HG03354 (cell line): ENCODE data around the gene ZNF582.
"Not testable (repeated sequence)": the region's sequence is repeated elsewhere in the genome, so short reads cannot be mapped to it uniquely, and the experiment has no call there.

Experiments used
- ATAC-seq: cut with Tn5 transposase; IDR thresholded peaks from one replicate; pipeline ENCODE4 v1.9.1; 2021; ENCODE audit warnings: mild to moderate bottlenecking; ENCODE audit not compliant: unreplicated experiment, poor library complexity, severe bottlenecking

The ZNF582 gene

DNA sequence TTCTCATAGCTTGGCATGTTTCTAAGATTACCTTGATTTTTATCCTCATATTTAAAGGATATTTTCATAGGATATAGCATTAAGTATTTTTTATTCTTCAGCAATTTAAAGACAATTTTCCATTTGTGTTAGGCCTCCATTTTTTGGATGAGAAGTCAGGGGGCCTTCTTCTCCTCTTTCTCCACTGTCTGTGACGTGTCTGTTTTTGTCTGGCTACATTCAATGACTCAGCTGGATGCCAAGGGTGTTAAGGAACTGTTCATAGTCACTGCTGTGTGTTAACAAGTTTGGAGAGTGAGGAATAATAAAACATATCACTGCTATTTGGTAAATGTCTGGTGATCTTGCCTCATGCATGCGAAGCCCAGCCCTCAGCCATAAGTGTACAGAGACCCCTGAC lies 36.4 kb downstream of the ZNF582 start:
- no peak for ATAC-seq

DNA sequence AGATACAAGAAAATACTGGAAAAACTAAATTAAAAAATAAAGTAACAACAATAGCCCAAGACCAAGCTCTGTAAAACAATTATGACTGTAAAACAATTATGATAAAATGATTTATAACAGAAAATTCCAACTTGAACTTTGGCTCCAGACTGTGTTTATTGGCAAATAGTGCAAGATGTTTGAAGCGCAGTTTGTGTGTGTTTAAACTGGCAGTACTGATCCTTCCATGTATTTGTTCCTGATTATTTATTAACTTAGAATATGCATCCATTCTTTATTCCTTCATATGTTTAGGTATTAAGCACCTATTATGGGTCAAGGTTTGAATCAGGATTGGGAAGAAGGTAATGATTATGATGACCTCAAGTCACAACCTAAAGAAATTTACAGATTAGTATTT lies 37.8 kb downstream of the ZNF582 start:
- ATAC-seq = no peak

DNA sequence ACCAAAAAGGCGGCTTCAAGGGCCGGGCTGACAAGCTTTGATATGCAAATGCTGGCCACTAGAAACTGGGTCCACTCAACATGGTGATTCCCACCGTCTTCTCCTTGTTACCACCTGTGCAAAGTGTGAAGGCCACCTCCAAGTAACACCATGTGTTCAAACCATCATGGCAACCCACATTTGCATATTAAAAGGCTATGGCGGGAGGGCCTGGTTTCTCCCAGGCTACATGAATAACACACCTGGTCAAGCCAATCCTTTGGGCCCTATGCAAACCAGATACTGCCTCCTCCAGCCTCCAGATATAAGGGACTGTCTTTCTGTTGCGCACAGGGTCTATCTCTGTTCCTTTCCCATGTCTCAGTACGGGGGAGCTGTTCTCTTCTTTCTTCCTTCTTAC lies 42.1 kb downstream of the ZNF582 start:
- ATAC-seq = no peak

DNA sequence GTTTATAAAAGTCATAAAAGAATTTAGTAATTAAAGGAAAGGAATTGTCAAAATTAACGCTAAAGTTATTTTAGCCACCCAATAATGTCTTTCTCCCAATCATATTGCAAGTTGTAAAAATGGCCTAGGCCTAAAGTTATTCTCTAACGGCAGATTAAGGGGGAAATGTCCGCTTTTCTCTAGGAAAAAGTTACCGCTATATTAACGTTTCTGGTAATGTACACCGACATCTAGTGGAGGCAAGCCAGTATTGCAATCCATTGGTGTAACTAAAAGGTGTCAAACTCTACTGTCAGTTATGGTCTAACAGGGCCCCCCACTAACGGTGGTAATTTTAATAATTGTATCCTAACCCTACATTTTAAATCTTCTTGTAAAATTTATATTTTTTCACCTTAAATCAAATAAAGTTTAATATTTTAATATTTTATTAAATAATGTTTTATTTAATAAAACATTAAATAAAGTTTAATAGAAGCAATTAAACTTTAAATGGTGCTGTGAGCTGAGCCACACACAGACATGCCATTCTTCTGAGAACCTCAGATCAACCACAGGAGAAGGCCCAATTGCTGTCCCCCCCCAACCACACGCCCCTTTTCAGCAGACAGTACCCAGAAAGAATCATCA lies 42.8 kb downstream of the ZNF582 start:
- no peak for ATAC-seq

DNA sequence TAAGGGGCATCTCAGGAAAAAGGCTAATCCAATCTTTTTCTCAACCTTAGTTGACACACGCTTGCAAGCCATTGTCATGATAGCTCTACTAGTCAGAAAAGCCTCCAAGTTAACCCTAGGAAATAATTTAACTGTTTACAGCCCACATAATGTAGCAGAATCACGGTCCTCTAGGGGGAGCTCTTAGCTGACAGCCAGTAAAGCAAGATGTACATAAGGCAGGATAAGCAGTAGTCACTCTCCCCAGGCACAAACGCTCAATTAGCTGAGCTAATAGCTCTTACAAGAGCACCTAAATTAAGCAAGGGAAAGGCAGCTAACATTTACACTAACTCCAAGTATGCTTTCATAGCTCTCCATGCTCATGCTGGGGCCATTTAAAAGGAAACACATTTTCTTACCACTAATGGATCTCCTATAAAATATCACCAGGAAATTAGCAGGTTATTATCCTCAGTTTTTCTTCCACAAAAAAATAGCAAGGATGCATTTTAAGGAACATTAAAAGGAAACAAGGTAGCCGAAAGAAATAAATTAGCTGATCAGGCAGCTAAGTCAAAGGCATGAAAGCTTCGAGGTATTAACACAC lies 45.0 kb downstream of the ZNF582 start:
- no peak for ATAC-seq

DNA sequence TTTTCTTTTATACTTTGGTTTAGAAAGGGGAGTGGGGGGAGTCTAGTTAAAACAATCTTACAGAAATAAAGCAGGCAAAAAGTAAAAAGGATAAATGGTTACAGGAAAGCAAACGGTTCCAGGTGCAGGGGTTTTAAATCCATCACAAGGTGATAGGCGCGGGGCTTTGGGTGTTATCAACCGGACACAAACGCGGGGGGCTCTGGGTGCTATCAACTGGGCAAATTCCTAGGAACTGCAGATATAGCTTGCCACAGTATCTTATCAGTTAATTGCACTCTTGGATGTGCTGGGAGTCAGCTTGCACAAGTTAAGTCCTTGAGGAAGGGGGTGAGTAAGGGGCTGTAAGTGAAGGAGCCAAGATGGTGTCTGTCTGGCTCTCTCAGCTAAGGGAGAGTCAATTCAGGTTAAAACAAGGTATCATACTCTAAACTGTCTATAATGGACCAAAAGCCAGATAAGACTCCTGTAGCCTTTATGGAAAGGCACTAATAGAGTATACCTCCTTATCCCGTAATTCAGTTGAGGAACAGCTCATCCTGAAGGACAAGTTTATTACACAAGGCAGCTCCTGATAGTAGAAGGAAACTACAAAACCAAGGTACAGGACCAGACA lies 46.1 kb downstream of the ZNF582 start:
- ATAC-seq = no peak

DNA sequence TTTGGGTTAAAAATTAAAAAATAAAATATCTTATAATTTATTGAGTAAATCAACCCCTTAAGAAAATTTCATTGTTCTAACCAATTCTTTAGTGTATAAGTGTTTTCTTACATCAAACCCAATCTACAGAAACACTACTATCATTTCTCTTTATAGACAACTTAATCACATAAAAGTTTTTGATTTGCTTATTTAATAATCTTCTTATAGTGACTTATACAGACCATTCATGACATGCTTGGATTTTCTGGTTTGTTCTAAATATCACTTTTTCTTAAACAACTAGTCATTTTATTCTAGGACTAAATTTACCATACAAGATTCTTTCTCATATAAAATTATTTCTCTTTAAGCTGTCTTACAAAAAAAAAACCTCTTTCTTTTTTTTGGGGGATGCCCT lies 51.4 kb downstream of the ZNF582 start:
- ATAC-seq = no peak

DNA sequence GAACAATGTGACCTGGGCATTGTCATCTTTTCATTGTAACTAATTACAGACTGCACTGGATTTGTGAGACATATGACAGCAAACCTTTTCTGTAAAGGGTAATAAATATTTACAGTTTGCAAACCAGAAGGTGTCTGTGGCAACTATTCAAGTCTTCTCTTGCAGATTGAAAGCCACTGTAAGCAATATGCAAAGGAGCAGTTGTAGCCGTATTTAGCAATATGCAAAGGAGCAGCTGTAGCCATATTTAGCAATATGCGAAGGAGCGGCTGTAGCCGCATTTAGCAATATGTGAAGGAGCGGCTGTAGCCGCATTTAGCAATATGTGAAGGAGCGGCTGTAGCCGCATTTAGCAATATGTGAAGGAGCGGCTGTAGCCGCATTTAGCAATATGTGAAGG lies 54.3 kb downstream of the ZNF582 start:
- ATAC-seq = not testable (repeated sequence)

DNA sequence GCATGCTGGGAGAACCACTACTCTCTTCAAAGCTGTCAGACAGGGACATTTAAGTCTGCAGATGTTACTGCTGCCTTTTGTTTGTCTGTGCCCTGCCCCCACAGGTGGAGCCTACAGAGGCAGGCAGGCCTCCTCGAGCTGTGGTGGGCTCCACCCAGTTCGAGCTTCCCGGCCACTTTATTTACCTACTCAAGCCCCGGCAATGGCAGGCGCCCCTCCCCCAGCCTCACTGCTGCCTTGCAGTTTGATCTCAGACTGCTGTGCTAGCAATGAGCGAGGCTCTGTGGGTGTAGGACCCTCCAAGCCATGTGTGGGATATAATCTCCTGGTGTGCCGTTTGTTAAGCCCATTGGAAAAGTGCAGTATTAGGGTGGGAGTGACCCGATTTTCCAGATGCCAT lies 56.3 kb downstream of the ZNF582 start:
- ATAC-seq = not testable (repeated sequence)

DNA sequence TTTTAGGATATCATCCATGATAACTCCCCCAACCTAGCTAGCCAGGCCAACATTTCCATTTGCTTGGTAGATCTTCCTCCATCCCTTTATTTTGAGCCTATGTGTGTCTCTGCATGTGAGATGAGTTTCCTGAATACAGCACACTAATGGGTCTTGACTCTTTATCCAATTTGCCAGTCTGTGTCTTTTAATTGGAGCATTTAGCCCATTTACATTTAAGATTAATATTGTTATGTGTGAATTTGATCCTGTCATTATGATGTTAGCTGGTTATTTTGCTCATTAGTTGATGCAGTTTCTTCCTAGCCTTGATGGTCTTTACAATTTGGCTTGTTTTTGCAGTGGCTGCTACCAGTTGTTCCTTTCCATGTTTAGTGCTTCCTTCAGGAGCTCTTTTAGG lies 58.0 kb downstream of the ZNF582 start:
- ATAC-seq = not testable (repeated sequence)

DNA sequence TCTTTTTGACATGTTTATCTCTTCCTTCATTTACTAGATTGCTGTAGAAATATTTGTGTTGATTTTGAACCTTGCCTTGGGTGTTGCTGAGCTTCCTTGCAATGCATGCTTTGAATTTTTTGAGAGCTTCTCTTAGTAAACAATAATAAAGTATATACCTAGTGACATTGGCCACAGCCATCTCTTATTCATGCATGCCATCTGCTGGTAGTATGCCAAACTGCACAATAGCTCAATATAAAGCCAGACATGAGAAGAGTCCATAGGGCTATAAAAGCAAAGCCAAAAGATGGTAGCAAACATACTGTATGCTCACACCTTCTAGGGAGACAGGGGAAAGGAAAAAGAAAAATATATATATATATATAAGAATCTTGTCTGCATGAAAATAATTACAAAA lies 59.8 kb downstream of the ZNF582 start:
- no peak for ATAC-seq
